Limb (tissue), 2 donors: ENCODE results near the gene GNAQ.
"Not testable (repeated sequence)": the region's sequence is repeated elsewhere in the genome, so short reads cannot be mapped to it uniquely, and the experiment has no call there.

ENCODE experiments used
- DNase-seq, 2 donors: peaks; one replicate each; pipeline ENCODE4 v3.0.0-alpha.2; 2016; ENCODE audit errors: extremely low spot score in 2 of 2

The GNAQ gene

DNA sequence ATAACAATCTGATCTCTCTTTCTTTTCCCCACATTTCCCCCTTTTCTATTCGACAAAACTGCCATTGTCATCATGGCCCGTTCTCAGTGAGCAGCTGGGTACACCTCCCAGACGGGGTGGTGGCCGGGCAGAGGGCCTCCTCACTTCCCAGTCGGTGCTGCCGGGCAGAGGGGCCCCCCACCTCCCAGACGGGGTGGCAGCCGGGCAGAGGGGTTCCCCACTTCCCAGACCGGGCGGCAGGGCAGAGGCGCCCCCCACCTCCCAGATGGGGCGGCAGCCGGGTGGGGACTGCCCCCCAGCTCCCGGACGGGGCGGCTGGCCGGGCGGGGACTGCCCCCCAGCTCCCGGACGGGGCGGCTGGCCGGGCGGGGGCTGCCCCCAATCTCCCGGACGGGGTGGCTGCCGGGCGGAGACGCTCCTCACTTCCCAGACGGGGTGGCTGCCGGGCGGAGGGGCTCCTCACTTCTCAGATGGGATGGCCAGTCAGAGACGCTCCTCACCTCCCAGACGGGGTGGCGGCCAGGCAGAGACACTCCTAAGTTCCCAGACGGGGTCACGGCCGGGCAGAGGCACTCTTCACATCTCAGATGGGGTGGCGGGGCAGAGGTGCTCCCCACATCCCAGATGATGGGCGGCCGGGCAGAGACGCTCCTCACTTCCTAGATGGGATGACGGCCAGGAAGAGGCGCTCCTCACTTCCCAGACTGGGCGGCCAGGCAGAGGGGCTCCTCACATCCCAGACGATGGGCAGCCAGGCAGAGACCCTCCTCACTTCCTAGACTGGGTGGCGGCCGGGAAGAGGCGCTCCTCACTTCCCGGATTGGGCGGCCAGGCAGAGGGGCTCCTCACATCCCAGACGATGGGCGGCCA, 328.9 kb downstream of the GNAQ start:
- DNase-seq: not testable (repeated sequence)

DNA sequence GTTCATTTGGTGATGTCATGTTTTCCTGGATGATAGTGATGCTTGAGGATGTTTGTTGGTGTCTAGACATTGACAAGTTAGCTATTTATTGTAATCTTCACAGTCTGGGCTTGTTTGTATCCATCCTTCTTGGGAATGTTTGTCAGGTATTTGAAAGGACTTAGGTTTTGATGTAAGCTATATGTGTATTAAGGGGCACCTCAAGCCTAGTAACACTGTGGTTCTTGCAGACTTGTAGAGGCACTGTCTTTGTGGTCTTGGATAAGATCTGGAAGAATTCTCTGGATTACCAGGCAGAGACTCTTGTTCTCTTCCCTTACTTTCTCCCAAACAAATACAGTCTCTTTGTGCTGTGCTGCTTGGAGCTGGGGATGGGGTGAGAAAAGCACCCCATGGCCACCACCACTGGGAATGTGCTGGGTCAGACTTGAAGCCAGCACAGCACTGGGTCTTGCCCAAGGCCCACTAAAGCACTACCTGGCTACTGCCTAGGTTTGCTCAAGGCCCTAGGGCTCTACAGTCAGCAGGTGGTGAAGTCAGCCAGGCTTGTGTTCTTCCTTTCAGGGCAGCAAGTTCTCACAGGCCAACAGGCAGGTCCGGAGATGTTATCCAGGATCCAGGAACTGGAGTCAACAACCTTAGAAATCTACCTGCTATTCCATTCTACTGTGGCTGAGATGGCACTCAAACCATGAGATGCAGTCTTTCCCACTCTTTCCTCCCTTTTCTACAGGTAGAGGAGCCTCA, 334.2 kb downstream of the GNAQ start:
- DNase-seq: no peak

DNA sequence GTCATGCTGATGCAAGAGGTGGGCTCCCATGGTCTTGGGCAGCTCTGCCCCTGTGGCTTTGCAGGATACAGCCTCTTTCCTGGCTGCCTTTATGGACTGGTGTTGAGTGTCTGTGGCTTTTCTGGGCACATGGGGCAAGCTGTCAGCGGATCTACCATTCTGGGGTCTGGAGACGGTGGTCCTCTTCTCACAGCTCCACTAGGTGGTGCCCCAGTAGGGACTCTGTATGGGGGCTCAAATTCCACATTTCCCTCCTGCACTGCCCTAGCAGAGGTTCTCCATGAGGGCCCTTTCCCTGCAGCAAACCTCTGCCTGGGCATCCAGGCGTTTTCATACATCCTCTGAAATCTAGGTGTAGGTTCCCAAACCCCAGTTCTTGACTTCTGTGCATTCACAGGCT, 340.9 kb downstream of the GNAQ start:
- DNase-seq: not testable (repeated sequence)

DNA sequence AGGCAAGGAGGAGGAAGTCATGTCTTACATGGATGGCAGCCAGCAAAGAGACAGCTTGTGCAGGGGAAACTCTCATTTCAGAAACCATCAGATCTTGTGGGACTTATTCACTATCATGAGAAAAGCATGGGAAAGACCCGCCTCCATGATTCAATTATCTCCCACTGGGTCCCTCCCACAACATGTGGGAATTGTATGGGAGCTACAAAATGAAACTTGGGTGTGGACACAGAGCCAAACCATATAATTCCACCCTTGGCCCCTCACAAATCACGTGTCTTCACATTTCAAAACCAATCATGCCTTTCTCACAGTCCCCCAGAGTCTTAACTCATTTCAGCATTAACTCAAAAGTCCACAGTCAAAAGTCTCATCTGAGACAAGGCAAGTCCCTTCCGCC, 341.5 kb downstream of the GNAQ start:
- DNase-seq: not testable (repeated sequence)

DNA sequence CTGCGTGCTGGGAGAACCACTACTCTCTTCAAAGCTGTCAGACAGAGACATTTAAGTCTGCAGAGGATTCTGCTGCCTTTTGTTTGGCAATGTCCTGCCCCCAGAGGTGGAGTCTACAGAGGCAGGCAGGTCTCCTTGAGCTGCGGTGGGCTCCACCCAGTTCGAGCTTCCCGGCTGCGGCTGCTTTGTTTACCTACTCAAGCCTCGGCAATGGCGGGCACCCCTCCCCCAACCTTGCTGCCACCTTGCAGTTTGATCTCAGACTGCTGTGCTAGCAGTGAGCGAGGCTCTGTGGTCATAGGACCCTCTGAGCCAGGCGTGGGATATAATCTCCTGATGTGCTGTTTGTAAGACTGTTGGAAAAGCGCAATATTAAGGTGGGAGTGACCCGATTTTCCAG, 343.9 kb downstream of the GNAQ start:
- DNase-seq: not testable (repeated sequence)

DNA sequence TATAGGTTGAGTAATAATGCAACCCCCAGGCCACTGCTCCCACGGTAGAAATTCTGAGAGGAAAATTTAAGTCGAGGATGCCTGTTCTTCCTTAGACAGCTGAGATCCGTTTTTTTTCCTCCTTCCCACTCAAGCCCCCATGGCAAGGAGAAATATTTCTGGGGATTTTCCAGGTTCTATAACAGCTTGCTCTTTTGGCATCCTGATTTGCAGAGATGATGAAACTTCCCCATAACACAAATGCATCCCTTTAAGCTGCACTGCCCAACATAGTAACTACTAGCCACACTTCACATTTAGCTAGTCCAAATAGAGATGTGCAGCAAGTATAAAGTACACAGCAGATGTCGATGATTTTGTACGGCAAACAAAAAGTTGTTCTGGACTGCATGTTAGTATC, 351.0 kb downstream of the GNAQ start:
- DNase-seq: no peak

DNA sequence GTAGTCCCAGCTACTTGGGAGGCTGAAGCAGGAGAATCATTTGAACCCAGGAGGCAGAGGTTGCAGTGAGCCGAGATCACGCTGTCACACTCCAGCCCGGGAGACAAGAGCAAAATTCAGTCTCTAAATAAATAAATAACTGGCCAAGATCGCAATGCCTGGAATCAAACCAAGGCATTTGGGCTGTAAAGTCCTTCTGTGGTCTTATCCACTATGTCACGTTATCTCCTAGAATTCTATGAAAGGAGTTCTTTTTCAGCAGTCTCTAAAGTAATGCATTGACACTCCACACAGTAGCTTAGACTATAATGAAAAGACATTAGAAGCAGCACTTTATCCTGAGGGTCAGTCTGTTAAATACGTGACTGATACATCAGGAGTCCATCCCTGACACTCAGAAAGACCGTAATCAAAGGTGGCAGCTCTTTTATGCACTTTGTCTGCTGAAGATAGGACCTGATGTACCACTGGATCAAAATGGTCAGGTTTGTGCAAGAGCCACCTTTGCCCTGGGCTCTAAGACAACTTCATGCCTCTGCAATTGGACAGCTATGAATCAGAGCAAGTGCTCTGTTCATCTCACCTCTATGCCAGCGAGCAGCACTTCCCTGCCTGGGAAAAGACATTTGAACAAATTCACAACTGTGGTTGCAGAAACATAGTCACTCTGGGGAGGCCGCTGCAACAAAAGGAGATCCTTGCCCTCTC, 351.8 kb downstream of the GNAQ start:
- no peak for DNase-seq

DNA sequence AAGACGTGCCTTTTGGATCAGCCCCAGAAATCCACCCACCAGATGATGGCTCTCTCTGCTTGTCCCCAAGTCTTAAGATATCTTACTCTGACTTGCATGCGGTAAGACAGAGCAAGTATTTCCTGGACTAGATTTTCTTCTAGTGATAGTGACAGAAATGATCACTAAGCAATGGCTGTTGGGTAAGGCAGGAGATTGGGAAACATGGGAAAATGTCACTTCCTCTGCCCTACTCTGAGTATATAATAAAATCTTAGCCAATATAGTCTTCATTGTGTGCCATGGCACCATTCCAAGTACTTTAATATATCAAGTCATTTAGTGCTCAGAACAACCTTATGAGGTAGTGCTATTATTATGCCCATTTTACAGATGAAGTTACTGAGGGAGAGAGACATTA, 352.5 kb downstream of the GNAQ start:
- DNase-seq: no peak

DNA sequence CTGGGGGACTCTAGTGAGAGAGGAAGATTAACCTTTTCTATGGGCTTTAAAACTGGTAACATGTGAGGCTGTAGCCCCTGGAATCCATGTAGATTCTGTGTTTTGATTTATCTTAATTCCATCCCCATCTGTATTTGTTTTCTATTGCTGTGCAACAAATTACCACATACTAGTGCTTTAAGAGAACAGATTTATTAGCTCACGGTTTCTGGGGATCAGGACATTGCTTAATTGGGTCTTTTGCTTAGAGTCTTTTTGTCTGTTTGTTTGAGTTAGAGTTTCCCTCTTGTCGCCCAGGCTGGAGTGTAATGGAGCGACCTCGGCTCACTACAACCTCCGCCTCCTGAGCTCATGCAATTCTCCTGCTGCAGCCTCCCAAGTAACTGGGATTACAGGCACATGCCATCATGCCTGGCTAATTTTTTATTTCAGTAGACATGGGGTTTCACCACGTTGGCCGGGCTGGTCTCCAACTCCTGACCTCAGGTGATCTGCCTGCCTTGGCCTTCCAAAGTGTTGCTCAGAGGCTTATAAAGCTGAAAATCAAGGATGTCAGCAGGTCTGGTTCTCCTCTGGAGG, 353.6 kb downstream of the GNAQ start:
- DNase-seq: no peak

DNA sequence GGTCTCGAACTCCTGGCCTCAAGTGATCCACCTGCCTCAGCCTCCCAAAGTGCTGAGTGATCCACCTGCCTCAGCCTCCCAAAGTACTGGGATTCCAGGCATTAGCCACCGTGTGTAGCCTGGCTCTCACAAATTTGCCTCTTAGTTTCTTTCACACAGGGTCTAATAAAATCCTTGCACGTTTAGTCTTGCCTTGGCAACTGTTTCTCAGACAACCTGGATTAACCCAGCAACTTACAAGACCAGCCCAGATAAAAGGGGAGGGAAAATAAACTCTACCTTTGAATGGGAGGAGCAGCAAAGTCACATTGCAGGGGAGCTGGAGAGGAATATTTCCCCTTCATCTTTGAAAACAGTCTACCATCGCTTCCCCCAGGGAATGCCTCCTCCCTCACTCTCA, 354.2 kb downstream of the GNAQ start:
- DNase-seq: no peak

DNA sequence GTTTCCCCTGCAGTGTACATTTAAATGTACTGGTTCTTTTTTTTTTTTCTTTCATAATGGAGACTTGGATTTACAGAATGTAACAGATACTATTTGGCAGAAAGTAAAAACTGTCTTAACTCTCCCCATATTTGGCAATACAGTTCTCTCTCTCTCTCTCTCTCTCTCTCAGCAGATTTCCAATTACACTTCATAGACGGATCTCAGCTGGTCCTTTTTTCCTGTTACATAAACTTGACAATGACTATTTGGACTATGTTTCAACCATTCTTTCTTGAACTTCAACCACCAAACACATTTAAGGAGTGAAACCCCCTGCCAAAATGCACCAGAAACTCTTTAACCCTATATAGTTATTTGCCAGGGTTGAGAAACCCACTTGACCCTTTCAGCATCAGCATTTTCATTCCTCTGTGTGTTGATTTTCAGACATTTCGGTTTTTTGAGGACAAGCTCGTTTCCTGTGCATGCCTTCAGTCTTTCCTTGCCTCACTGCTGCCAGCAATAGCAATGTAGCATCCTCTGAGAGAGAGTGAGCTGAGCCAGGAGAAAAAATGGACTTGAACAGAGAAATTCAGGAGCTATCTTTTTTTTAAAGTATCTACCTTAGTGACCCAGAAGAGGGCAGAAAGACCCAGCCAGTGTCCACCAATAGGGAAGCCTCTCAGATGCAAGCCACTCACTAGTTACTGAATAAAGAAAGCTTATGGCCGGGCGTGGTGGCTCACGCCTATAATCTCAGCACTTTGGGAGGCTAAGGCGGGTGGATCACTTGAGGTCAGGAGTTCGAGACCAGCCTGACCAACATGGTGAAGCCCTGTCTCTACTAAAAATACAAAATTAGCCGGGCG, 357.4 kb downstream of the GNAQ start:
- peak in 1 of 2 donors; percentile 82 for DNase-seq

DNA sequence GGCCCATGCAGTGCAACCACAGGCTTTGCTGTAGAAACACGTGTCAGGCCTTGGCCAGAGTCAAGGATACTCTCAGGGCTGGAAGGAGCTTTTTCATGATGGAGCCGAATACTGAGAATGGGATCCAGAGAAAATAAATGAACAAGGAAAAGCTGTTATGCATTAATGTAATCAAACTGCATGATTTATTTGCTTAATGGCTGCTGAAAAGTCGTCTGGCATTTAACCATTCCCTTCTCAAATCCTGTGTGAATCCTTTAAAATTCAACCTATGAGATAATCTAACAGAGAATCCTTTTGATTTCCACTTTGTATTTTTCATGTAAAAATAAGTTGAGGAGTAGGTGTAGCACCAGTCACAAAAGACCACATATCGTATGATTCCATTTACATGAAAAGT, 359.4 kb downstream of the GNAQ start:
- no peak for DNase-seq

DNA sequence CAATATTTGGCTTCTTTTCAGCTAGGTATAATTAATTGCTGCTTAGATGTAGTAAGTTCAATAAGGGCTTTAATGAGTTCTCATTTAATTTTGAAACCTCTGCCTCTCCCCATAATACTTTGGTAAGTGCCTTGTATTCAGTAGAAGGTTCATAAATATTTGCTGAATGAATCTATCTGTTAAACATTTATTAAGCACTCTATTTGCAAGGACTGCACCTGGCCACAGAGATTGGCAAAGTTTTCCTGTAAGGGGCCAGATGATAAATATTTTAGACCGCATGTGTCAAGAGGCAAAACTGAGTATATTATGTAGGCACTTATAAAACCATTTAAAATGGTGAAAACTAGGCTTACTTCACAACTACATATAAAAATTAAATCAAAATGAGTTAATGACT, 364.5 kb downstream of the GNAQ start:
- DNase-seq: no peak
